ENCODE results near the gene WASF2. TPM values are rescaled to one million over a fixed set of nuclear protein-coding genes. Genes with fewer than 3 reads are reported as not detected.

Gene WASF2
- total RNA-seq, 2 donors from 2014 or later, result 28.0 to 36.1 TPM

- ATAC-seq, result no peak
- no peak for TF ChIP-seq POLR2A (IDR thresholded peaks at IDR 0.05)
- TF ChIP-seq CTCF (IDR thresholded peaks at IDR 0.05), result no peak
- 82 to 91% methylated on average over 9 to 21 of the region's 21 CpGs for WGBS, 2 donors
- Histone ChIP-seq H3K4me1 (peaks cover 22% of the 10 kb centered on the region), H3K27me3 (no peaks in the 10 kb centered on the region), H3K27ac (no peak overlapping the region), H3K4me3 (no peak overlapping the region), H3K36me3 (replicated peaks in 1 of 2; ENCODE audit: insufficient read depth in 1 of 2, low read depth in 2 of 2) (no peaks in the 10 kb centered on the region), H3K9me3 (no peaks in the 10 kb centered on the region)
- intact Hi-C loops (cut with DNase I), result loop anchor here (5.0 kb wide), 1 partner anchor 34 kb away; the partner anchor contains the start of gene GPR3
- DNase-seq, result no peak
Observed at GRCh38 chr1:27358038-27358927, 131.7 kb downstream of the WASF2 start.

- H3K27ac ChIP-seq, result peak overlapping the region in 1 of 4 donors; percentile 17
- peak; percentile 83 to 86 (median 83) for DNase-seq
- no peaks in the 10 kb centered on the region for H3K36me3 ChIP-seq (replicated peaks in 1 of 2; ENCODE audit: insufficient read depth in 1 of 2, low read depth in 2 of 2)
- H3K4me3 ChIP-seq, result no peak overlapping the region
- peak; percentile 86 for ATAC-seq
- TF ChIP-seq CTCF (IDR thresholded peaks at IDR 0.05) (peak; percentile 95 to 99 (median 96)), POLR2A (IDR thresholded peaks at IDR 0.05) (no peak)
- no peaks in the 10 kb centered on the region for H3K9me3 ChIP-seq
- intact Hi-C loops (cut with DNase I), result loop anchor here (5.0 kb wide), 1 partner anchor 35 kb away; the partner anchor contains the start of gene GPR3
- WGBS, 2 donors, result 13% methylated on average over 40 of the region's 40 CpGs; no CpG with 5 or more reads in 1 of the 2 donors
- H3K27me3 ChIP-seq, result no peaks in the 10 kb centered on the region
- peaks cover 22% of the 10 kb centered on the region for H3K4me1 ChIP-seq
Observed at GRCh38 chr1:27357281-27358037, 132.5 kb downstream of the WASF2 start.

GRCh38 chr1:27356619-27357280, 133.2 kb downstream of the WASF2 start:
- Histone ChIP-seq H3K27me3 (no peaks in the 10 kb centered on the region), H3K36me3 (replicated peaks in 1 of 2; ENCODE audit: insufficient read depth in 1 of 2, low read depth in 2 of 2) (no peaks in the 10 kb centered on the region), H3K4me1 (peaks cover 22% of the 10 kb centered on the region), H3K4me3 (no peak overlapping the region), H3K27ac (peak overlapping the region in 1 of 4 donors; percentile 17), H3K9me3 (no peaks in the 10 kb centered on the region)
- intact Hi-C loops (cut with DNase I), result loop anchor here (5.0 kb wide), 1 partner anchor 36 kb away; the partner anchor contains the start of gene GPR3
- ATAC-seq, result peak; percentile 9
- DNase-seq, result peak in 3 of 4 donors; percentile 29 to 53 (median 47)
- WGBS, 2 donors, result 58 to 65% methylated on average over 2 to 35 of the region's 37 CpGs
- no peak for TF ChIP-seq POLR2A (IDR thresholded peaks at IDR 0.05)
- TF ChIP-seq CTCF (IDR thresholded peaks at IDR 0.05), result no peak

- Histone ChIP-seq H3K27me3 (no peaks in the 10 kb centered on the region), H3K4me3 (no peak overlapping the region), H3K36me3 (replicated peaks in 1 of 2; ENCODE audit: insufficient read depth in 1 of 2, low read depth in 2 of 2) (no peaks in the 10 kb centered on the region), H3K4me1 (peaks cover 24% of the 10 kb centered on the region), H3K9me3 (no peaks in the 10 kb centered on the region), H3K27ac (no peak overlapping the region)
- ATAC-seq (no peak), DNase-seq (no peak)
- no peak for TF ChIP-seq POLR2A (IDR thresholded peaks at IDR 0.05)
- TF ChIP-seq CTCF (IDR thresholded peaks at IDR 0.05), result no peak
- intact Hi-C loops (cut with DNase I), result loop anchor here (5.0 kb wide), 1 partner anchor 36 kb away; the partner anchor contains the start of gene GPR3
- WGBS, 2 donors, result 96% methylated on average over 13 of the region's 13 CpGs
Observed at GRCh38 chr1:27356277-27356618, 133.7 kb downstream of the WASF2 start.

All from body of pancreas (tissue), 4 donors.